OCI-LY7 (cell line): ENCODE measurements around the gene KDM2B. TPM values are rescaled to one million over a fixed set of nuclear protein-coding genes. Genes with fewer than 3 reads are reported as not detected.

Experiments
- BruUV-seq: library from RNA; stranded (reverse); fragments of 400-500 nt; replicated peaks from 2 replicates; lab custom pipeline; 2021; lab: Mats Ljungman, UMichigan
- CTCF ChIA-PET: fragments of 300-600 bp; sonication (Branson Sonifier 250); formaldehyde crosslinking; loops from one replicate; lab custom pipeline; 2022; ENCODE audit warnings: antibody characterized with exemption; ENCODE audit not compliant: unreplicated experiment; lab: Charles Lee
- POLR2A ChIA-PET: fragments of 300-600 bp; sonication (Branson Sonifier 250); formaldehyde crosslinking; loops from one replicate; lab custom pipeline; 2022; ENCODE audit warnings: antibody characterized with exemption; lab: Charles Lee
- DNase-seq: peaks from one replicate; pipeline ENCODE4 v3.0.0-alpha.2; 2015; ENCODE audit warnings: low spot score
- H2AFZ ChIP-seq: fragments of 200-600 bp; sonication (generic), shearing (Covaris generic); 2 replicates; pipeline ENCODE4 v1.6.1; 2014; ENCODE audit warnings: mild to moderate bottlenecking, antibody characterized with exemption, low read length, moderate library complexity
- H3K27ac ChIP-seq: fragments of 200-600 bp; sonication (generic); 2 replicates; pipeline ENCODE4 v1.5.1; 2014; ENCODE audit warnings: mixed run types, low read depth, mild to moderate bottlenecking, moderate library complexity, low read length, inconsistent platforms; ENCODE audit not compliant: poor library complexity, severe bottlenecking
- H3K36me3 ChIP-seq: fragments of 200-600 bp; sonication (generic); 2 replicates; pipeline ENCODE4 v1.6.1; 2014; ENCODE audit warnings: mild to moderate bottlenecking, antibody characterized with exemption, low read length, moderate library complexity, mixed read lengths; ENCODE audit not compliant: insufficient read depth
- H3K4me1 ChIP-seq: fragments of 200-600 bp; sonication (generic); 2 replicates; pipeline ENCODE4 v1.5.1; 2014; ENCODE audit warnings: mild to moderate bottlenecking, low read length; ENCODE audit not compliant: insufficient read depth, poor library complexity, severe bottlenecking
- H3K4me2 ChIP-seq: fragments of 200-600 bp; sonication (generic); 2 replicates; pipeline ENCODE4 v1.6.1; 2014; ENCODE audit warnings: mild to moderate bottlenecking, low read length
- H3K4me3 ChIP-seq: fragments of 200-600 bp; sonication (generic); 2 replicates; pipeline ENCODE4 v1.5.1; 2014; ENCODE audit warnings: mild to moderate bottlenecking, low read depth, low read length; ENCODE audit not compliant: poor library complexity, severe bottlenecking
- H3K79me2 ChIP-seq: fragments of 200-600 bp; sonication (generic); 2 replicates; pipeline ENCODE4 v1.6.1; 2016; ENCODE audit warnings: low read depth, mild to moderate bottlenecking, low read length, moderate library complexity, mixed read lengths; ENCODE audit not compliant: insufficient read depth
- H3K9me2 ChIP-seq: fragments of 200-600 bp; sonication (generic); 2 replicates; pipeline ENCODE4 v1.6.1; 2016; ENCODE audit warnings: mild to moderate bottlenecking, low read length, mixed read lengths; ENCODE audit not compliant: insufficient read depth
- H3K9me3 ChIP-seq: fragments of 200-600 bp; sonication (generic); 2 replicates; pipeline ENCODE4 v1.6.1; 2014; ENCODE audit warnings: mild to moderate bottlenecking, mixed run types, low read length, mixed read lengths
- H4K20me1 ChIP-seq: fragments of 200-600 bp; sonication (generic); 2 replicates; pipeline ENCODE4 v1.6.1; 2014; ENCODE audit warnings: mild to moderate bottlenecking, antibody characterized with exemption, low read length, moderate library complexity, mixed read lengths; ENCODE audit not compliant: insufficient read depth
- CTCF ChIP-seq: fragments of 200-600 bp; sonication (generic); conservative IDR thresholded peaks from 2 replicates; pipeline ENCODE4 v1.5.1; 2014; ENCODE audit warnings: mild to moderate bottlenecking, antibody characterized with exemption, low read length, moderate library complexity, mixed read lengths
- EZH2phosphoT487 ChIP-seq: fragments of 200-600 bp; sonication (generic); IDR thresholded peaks from 2 replicates; pipeline ENCODE4 v1.6.1; 2018; ENCODE audit warnings: low read depth, borderline replicate concordance, mild to moderate bottlenecking, mixed run types, antibody characterized with exemption, low read length, moderate library complexity, mixed read lengths
- intact Hi-C: fragments of 100-400 bp; cut with micrococcal nuclease; formaldehyde crosslinking; loops from one replicate; pipeline ENCODE4 v1.10.0; 2022; ENCODE audit not compliant: unreplicated experiment
- total RNA-seq, 2 experiments: library from RNA; depleted of rRNA in 1 of 2; stranded (reverse); fragments of >200 nt in 1 of 2; shearing (Covaris generic) in 1 of 2; gene quantifications; 2 replicates each; pipeline ENCODE4 v1.2.3, GENCODE V29; 2014 to 2022

KDM2B gene
- total RNA-seq, 2 experiments from 2014 or later = 78.5 to 88.0 TPM

GRCh38 chr12:121427556-121428050, 153.2 kb downstream of the KDM2B start:
- Histone ChIP-seq H4K20me1 (no peaks in the 10 kb centered on the region), H3K27ac (peak overlapping the region; percentile 94), H3K79me2 (peaks cover 14% of the 10 kb centered on the region; the same call in 1 of the 2 replicates), H3K9me2 (no peaks in the 10 kb centered on the region), H3K4me3 (no peak overlapping the region), H2AFZ (no peak overlapping the region), H3K4me1 (peaks cover 35% of the 10 kb centered on the region), H3K4me2 (no peak overlapping the region), H3K9me3 (peaks cover 10% of the 10 kb centered on the region; the same call in 1 of the 2 replicates), H3K36me3 (peaks cover 95% of the 10 kb centered on the region)
- ChIA-PET POLR2A (interaction anchor here (0.6 kb wide), 1 partner anchor 27 kb away, joined by 4 read pairs; no protein-coding TSS in a partner anchor), CTCF (no interaction called here)
- no peak for DNase-seq
- BruUV-seq = no TSS peak
- intact Hi-C loops = no loop called here
- TF ChIP-seq CTCF (no peak), EZH2phosphoT487 (no peak)

GRCh38 chr12:121424624-121424975, 156.2 kb downstream of the KDM2B start:
- peak overlapping the region; percentile 94 for H3K27ac ChIP-seq
- DNase-seq = peak; percentile 54
- intact Hi-C loops = loop anchor here (2.0 kb wide), 1 partner anchor 72 kb away; the partner anchor contains the start of gene ANAPC5
- H3K4me3 ChIP-seq = peak overlapping the region; percentile 8
- no peak for TF ChIP-seq CTCF
- no peak for TF ChIP-seq EZH2phosphoT487
- H3K36me3 ChIP-seq = peaks cover 95% of the 10 kb centered on the region
- H3K4me1 ChIP-seq = peaks cover 35% of the 10 kb centered on the region
- H3K4me2 ChIP-seq = peak overlapping the region; percentile 52
- ChIA-PET POLR2A (interaction anchor here (0.6 to 4.7 kb wide), 7 partner anchors 8 to 118 kb away, joined by 3 to 37 read pairs (median 5); partner anchors contain the start of gene RNF34), CTCF (no interaction called here)
- H3K79me2 ChIP-seq = peaks cover 14% of the 10 kb centered on the region; the same call in 1 of the 2 replicates
- no peaks in the 10 kb centered on the region for H3K9me2 ChIP-seq
- no peaks in the 10 kb centered on the region for H4K20me1 ChIP-seq
- peaks cover 10% of the 10 kb centered on the region; the same call in 1 of the 2 replicates for H3K9me3 ChIP-seq
- no peak overlapping the region for H2AFZ ChIP-seq
- no TSS peak for BruUV-seq
